NCI-H460 (cell line): ENCODE data around the gene LYPLAL1. TPM values are rescaled to one million over a fixed set of nuclear protein-coding genes. Genes with fewer than 3 reads are reported as not detected.
"Not testable (repeated sequence)": the region's sequence is repeated elsewhere in the genome, so short reads cannot be mapped to it uniquely, and the experiment has no call there.

ENCODE experiments used
- DNase-seq: peaks from one replicate; pipeline ENCODE4 v3.0.0-alpha.2; 2016; ENCODE audit warnings: low read depth; ENCODE audit errors: extremely low read depth
- total RNA-seq: library from RNA; depleted of rRNA; stranded (reverse); fragments of >200 nt; shearing (Covaris generic); gene quantifications from 2 replicates; pipeline ENCODE4 v1.2.3, GENCODE V29; 2014

The LYPLAL1 gene
- total RNA-seq, 1 experiment from 2014 or later: 104 TPM

DNA sequence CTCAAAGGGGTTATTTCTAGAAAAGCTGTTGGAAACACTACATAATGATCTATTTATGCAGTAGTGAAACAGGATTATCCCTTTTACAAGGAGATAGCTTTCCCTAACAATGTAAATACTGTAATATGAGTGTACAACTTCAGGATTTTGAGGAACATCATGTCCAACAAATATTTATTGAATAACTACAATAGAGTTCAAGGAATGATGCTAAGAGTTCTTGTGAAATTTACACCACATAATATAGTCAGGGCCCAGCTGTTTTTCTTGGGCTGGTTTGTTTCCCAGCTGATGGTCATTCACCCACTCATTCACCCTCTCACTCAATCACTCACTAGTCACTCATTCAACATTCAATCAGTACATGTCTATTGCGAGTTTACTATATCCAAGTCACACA lies 12.3 kb upstream of the LYPLAL1 start:
- DNase-seq: peak; percentile 70

DNA sequence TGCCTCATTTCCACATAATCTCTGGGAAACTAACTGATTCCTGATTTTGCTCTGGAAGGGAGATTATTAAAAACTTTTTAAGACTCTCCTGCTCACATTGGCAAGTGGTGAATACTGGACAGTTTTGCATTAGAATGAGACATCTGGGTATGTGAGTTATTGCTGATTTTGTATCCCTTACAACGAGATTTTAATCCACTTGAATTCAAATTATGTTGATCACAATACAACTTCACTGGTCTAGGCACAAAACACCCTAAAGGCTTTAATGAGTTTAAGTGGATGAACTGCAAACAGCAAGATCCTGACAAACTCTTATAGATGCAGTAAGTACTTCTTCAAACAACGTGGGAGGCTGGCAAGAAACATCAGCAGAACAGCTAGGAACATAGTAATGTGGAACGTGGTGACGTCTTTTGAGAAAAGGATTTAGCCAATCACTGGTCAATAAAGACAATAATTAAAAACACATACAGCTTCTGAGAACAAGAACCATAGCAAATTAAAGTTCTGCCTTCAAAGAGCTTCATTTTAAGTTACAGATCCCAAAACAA lies 10.2 kb upstream of the LYPLAL1 start:
- DNase-seq: no peak

DNA sequence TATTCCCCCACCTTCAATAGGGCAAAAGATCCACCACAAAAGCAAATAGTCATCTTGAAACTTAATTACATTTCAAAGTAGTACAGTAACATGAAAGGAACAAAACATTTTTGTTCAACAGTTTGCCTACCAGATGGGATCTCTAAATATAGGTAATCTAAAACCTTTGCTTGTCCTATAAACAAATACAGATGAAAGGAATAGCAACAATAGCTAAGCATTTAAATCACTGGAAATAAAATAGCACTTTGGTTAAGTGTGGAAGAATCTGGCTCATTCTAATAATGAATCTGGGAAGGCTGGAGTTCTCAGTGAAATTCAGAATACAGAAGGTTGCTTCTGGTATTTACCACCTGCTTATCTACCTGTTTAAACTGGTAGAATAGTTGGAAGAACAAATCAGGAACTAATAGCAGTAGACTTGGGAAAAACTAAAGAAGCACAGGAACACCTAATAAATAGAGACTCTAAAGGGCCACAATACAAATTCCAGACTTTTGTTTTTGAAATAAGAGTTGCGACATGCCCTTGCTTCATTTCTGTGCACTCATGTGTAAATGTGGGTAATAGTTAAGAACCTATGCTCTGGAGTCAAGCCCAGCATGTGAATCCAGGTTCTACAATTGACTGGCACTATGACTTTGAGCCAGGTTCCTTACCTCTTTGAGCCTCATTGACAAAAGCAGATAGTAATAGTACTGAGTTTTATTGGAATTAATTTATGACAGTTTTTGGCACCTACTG lies 2.3 kb upstream of the LYPLAL1 start:
- no peak for DNase-seq

DNA sequence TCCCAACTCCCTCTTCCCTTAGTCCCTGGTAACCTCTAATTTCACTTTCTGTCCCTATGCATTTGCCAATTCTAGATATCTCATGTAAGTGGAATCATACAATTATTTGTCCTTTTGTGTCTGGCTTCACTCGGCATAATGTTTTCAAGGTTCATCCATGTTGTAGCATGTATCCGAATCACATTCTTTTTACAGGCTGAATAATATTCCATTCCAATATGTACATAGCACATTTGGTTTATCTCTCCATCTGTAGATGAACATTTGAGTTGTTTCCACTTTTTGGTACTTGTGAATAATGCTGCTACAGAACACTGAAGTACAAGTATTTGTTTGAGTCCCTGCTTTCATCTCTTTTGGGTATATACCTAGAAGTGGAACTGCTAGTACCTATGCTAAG lies 857 bp upstream of the LYPLAL1 start:
- no peak for DNase-seq

DNA sequence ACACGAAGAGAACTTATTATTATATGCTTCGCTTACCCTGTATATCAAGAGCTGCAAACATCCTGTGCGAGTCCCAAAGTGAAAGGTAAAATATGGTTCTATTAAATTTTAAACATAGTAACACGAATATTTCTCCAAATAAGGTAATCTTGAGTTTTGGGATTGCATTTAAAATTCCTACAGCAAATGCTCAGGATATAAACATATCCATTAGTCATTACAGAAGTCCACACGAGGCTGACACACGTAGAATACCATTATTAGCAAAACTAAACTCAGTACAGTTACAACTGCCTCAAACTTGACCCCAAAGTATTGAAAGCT lies 282 bp upstream of the LYPLAL1 start:
- no peak for DNase-seq

DNA sequence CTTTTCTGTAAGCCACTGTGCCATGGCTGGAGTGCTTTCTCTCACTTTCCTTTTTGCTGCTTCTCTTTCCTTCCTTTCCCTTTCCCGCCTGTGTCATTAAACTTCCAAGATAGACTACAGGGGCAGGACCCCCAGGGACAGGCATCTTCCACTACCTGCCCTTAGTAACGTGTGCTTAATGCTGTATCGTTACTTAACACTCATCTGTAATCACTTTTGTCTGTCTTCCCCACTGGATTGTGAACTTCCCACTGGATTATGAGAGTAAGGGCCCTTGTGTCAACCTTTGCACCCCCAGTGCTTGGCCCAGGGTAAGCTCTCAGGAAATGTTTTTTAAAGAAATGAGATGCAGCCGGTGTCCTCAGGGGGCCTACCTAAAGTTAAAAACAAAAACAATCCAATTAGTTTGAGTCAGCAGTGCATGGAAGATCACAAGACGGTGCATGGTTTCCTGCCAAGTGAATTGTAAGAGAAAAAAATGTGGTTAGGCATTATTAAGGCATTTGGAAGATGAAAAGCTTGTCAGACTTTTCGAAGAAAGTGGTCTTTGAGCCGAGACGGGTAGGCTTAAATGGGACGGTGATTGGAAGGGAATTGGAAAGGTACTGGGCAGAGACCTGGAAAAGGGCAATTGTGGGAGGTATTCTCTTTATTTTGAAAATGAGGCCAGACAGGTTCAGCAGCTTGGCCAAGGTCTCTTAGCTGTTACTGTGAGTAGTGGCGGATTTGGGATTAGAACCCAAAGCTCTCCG lies 958 bp downstream of the LYPLAL1 start:
- no peak for DNase-seq

DNA sequence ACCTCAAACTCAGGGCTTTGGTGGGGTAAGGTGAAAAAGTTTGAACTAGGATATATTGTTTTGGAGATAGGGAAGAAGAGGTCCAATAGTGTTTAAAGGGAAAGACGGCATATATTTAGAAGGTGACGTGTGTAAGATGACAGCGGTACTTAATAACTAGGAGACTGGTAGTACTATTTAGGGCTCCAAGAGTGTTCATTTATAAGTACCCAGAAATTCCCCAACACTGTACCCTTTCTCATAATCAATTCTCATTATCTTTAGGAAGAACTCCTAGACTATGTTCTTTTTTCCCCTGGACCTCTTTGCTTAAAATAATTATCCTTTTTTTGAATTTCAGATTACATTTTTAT lies 1.5 kb downstream of the LYPLAL1 start:
- DNase-seq: no peak

DNA sequence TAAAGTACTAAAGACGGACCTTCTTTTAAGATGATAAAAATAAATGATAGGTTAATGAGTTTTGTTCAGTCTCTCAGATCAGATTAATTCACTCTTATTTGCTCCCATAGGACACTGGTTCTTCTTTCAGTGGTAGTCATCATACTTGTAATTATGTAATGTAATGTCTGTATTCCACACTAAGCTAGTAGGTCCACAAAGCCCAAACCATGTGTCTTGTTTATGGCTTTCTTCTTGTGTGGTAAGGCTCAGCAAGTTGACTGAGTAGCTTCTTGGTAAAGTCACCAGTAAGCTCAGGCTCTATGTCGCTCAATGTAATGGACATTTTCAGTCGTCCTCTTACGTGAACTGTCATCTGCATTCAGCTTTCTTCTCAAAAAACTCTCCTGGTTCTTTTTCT lies 2.5 kb downstream of the LYPLAL1 start:
- DNase-seq: no peak

DNA sequence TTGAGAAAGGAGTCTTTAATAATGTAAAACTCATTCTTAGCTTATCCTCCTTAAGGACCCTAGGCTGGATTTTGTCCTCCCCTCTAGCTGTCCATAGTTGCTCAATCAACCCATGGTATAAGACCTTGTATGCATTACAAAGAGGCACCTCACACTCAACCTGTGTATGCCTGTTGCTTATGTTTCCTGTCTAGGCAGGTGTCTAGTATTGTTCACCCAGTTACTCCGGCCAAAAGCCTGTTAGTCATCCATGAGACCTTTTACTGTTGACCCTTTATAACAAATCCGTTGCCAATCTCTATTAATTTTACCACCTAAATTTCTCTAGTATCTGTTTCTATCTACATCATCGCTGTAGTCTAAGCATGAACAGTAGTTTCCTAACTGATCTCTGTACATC lies 3.7 kb downstream of the LYPLAL1 start:
- no peak for DNase-seq

DNA sequence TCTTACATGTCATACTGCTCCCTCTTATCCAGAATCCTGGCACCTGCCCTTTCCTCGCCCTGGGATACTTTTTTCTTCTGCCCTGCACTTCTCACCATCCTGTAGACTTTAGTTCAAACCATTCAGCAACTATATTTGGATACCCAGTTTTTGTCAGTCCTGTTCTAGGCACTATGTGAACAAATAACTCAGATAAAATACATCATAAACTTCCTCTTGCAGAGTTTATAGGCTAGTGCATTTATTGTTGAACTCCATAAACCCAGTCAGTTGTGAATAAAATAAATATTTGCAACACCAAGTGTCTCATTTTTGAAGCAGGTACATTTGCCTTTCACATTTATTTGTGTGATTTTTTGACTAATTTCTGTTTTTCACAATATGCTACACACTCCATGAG lies 4.3 kb downstream of the LYPLAL1 start:
- DNase-seq: no peak

DNA sequence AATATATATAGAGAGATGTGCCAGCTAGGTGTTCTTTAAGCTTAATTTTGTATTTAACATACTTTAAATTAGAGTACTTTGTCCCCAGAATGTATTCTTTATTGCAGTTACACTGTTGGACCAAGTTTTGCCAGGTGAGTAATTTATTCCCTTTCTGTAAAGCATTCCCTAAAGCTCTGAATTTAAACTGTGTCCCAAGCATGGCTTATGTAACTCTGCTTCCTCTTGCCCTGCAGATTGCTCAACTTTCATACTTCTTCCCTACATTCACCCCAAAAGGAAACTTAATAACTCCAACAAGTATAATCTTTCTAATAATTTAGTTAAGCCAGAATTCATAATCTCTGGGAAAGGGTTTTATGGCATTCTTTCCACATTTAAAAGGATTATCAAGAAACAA lies 5.6 kb downstream of the LYPLAL1 start:
- DNase-seq: no peak

DNA sequence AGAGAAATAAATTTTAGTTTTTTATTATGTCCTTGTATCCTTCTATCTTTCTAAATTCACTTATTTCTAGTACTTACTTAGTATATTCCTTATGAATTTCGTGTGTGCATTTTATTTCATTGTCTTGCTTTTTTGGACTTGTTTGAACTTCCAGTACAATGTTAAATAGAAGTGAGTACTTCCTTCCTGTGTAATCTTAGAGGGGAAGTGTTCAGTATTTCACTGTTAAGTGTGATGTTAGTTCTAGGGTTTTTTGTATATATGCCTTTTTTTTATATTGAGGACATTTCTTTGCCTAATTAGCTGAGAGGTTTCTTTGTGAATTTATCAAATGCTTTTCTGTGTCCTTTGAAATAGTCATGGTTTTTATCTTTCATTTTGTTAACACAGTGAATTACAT lies 10.7 kb downstream of the LYPLAL1 start:
- DNase-seq: no peak

DNA sequence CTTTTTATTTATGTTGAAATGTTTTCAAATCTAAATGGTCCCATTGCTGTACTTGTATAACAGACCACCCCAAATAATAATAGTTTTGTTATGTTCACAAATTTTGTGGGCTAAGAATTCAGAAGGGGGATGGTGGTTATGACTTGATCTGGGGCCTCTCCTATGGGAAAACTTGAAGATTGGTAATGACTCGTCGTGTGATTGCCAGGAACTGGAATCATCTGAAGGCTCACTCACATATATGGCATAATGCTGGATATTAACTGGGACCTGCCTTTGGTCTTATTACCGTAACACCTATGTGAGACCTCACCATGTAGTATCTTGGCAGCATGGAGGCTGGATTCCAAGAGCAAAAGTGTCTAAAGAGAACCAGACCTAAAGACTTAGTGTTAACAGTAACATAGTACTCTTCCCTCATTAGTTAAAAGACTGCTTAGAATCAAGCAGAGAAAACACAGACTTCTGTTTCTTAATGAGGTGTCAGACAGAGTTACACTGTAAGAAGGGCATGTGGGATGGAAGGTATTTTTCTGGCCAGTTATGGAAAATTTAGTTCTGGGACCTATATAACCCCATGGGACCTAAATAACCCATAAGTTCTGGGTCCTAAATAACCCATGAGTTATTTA lies 11.9 kb downstream of the LYPLAL1 start:
- no peak for DNase-seq

DNA sequence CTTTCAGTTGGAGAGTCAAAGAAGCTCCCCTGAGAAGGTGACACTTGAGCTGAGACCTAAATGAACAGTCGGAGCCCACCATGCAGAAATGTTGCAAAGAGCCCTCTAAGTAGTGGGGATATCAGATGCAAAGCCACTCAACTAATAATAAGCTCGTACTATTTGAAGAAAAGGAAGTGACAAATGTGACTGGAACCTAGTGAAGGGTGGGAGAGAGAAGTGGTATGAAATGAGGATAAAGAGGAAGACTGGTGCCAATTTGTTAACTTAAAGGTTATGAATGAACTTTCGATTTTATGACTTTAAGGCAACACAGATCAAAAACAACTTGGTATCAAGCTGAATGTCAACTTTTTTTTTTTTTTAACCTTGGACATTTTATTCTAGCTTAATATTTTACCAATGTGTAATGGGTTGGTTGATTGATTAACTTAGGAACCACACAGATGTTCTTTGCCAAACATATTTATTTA lies 14.7 kb downstream of the LYPLAL1 start:
- no peak for DNase-seq

DNA sequence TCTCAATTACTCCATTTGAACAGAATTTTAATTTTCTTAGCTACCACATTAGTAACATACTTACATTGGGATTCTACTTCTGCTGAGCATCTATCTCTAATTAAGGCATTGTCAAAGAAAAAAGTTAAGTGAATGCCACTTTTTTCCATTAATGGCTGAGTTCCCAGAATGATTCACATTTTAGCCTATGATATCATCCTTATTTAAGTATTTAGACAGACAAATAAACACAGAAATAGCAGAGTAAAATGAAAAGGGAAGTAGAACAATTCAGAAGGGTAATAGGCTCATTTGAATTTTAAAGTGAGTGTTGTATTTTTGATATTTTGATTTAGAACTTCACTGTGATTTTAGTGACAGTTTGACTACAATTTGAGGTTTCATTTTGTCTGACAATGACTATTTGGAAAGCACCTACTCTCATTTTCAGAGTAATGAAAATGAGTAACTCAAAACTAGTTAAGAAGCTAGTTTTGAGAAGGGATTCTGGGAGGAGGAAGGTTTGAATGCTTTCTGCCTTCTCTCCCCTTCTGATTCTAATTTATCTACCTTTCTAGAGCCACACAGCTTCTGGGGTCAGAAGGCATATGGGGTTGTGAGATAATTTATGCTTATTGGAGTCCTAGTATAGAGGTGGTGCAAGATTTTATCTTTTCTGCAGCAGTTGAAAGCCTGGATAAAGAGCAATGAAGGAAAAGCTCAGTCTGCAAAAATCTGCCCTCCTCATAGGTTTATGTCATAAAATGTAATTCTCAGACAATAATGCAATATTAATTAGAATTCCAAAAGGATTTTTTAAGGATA lies 15.5 kb downstream of the LYPLAL1 start:
- DNase-seq: no peak

DNA sequence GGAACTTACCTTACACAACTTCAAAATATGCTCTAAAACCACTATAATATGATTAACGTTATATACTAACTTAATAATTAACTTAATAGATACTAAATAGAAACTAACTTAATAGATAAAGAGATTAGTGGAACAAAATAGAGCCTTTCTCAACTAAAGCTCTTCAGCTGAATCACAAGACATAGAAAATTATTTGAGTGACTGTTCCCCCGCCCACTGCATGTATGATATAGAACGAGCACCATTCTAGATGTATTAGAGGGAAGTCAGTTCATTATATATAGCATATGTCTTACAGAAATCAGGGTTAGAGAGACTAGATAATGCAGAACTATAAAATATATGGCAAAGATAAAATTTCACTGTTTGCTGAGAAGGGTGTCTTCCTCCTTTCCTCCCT lies 16.3 kb downstream of the LYPLAL1 start:
- no peak for DNase-seq

DNA sequence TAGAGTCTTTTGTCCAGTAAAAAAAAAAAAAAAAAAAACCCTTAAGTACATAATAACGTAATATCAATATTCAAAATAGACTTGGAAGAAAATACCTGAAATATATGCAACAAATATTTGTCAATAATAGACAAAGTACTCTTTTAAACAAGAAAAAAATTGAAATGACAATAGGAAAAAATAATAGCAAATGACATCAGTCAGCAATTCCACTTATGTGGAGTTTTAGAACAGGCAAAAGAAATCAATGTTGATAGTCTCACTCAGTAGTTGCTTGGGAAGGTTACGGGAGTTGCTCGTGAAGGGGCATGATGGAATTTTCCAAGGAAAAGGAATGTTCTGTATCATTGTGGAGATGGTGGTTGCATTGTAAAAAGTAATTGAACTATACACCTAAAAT lies 16.9 kb downstream of the LYPLAL1 start:
- DNase-seq: no peak

DNA sequence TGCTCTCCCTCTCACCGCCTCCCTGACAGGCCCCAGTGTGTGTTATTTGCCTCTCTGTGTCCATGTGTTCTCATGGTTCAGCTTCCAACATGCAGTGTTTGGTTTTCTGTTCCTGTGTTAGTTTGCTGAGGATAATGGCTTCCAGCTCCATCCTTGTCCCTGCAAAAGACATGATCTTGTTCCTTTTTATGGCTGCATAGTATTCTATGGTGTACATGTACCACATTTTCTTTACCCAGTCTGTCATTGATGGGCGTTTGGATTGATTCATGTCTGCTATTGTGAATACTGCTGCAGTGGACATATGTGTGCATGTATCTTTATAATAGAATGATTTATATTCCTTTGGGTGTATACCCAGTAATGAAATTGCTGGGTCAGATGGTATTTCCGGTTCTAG lies 22.2 kb downstream of the LYPLAL1 start:
- DNase-seq: not testable (repeated sequence)

DNA sequence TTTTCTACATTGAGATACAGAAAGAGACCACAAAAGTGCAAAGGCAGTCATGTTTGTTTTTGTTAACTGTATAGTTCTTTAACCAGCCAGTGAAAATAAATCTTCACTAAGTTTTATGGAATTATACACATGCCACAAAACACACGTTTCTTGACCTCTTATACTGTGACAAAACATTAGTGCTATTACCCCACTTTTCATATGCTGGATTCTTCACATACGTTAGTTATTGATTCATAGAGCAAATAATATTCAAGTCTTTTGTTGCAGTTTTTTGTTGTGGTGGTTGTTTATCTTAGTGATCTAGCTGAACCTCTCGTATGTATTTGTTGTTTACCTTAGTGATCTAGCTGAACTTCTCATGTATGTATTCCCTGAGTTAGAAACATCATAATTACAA lies 28.0 kb downstream of the LYPLAL1 start:
- no peak for DNase-seq

DNA sequence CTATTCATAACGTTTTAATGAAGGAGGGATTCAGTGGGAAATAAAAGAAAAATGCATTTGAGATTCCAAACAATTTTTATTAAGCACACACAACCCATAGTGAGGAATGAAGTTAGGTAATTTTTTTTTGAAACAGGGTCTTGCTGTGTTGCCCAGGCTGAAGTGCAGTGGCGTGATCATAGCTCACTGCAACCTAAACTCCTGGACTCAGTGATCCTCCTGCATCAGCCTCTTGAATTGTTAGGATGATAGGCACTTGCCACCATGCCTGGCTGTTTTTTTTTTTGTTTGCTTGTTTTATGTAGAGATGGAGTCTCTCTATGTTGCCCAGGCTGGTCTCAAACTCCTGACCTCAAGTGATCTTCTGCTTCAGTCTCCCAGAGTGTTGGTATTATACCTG lies 28.9 kb downstream of the LYPLAL1 start:
- no peak for DNase-seq

DNA sequence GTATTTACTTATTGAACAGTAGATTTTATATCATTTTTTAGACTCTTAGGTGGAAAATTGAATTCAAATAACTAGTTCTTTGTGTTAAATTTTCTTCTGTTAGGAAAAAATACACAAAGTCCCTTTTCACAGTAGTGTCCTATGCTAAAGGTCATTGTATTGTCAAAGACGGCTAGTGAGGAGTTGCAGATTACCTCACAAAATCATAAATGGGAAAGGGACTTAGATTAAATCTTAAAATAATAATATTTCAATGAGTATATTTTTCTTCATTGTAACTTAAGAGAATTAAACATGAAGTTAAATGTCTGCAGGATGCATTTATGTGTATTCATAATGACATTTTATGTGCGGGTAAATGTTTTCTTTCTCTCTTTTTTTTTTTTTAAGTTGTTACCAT lies 32.7 kb downstream of the LYPLAL1 start:
- no peak for DNase-seq
